Smooth muscle cell of the pulmonary artery (primary cell): Measurements from ENCODE around the gene ZNF723. TPM values are rescaled to one million over a fixed set of nuclear protein-coding genes. Genes with fewer than 3 reads are reported as not detected.

Experiments used
- total RNA-seq: library from RNA; depleted of rRNA; stranded (reverse); fragments of >200 nt; gene quantifications from 2 replicates; pipeline ENCODE4 v1.2.3, GENCODE V29; 2014

Gene ZNF723
- total RNA-seq: not detected in 2 replicates

DNA sequence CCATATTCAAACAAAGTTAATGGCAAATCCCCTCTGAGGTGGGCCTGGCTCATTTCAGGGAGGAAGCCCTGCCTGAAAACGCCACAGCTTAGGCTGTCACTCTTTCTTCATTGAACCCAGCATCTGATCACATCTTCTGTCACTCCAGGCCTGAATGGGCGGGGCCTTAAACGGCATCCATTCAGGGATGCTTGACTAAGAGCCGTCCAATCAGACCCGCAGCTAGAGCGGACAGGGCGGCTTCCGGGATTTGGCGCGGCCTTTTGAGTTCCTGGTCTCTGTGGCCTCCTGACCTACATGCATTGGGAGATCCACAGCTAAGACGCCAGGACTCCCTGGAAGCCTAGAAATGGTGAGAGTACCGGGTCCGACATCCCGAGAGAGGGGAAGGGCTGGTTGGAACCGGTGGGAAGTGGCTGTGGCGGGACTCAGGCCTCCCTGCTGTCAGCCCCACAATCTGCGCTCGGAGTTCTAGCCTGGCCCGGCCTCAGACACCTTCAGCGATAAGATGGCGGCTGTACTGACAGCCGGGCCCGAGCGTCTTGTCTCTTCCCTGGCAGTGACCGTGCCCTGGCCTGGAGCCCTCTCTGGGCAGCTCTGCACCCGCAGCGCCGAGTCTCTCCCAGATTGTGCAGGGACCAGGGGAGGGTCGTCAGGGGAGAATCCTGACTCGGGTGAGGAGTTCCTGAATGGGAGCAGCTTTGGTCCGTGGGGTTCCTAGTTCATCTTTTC lies at the start of gene ZNF723:
Gene ZNF723, plus strand, starts transcription at position 261 of the 732 bp plus-strand sequence. Its CDS starts 89 bp downstream, at position 350.

DNA sequence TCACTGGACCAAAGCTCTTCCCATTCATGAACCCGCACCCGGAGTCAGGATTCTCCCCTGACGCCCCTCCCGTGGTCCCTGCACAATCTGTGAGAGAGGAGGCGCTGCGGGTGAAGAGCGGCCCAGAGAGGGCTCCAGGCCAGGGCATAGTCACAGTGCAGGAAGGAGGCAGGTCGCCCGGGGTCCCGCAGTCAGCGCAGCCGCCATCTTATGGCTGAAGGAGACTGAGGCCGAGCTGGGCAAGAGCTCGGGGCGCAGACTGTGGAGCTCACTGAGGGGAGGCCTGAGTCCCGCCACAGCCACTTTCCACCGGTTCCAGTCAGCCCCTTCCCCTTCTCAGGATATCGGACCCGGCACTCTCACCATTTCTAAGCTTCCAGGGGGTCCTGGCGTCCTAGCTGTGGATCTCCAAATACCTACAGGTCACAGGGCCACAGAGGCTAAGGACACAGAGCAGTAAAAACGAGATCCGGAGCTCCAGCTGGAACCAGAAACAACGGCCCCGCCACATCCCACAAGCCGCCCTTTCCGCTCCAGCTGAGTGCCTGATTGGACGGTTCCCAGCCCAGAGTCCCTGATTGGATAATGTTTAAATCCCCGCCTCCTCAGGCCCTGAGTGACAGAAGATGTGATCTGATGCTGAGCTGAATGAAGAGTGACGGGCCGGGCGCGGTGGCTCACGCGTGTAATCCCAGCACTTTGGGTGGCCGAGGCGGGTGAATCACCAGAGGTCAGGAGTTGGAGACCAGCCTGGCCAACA lies 48.3 kb upstream of the ZNF723 start, which contains the start of gene ZNF99:
Gene ZNF99, minus strand, starts transcription at position 501 of the 760 bp plus-strand sequence. Its CDS starts 135 bp downstream, at position 366.

Other genes starting within 250 kb of the ZNF723 start
- gene ZNF492, start 198.0 kb upstream of the ZNF723 start, total RNA-seq: 0.20 and 0.26 TPM in 2 replicates
- not detected in 2 replicates for gene ZNF99, start 48.1 kb upstream of the ZNF723 start, total RNA-seq
- gene ZNF728, start 170.9 kb downstream of the ZNF723 start, total RNA-seq: 0.13 and 0.30 TPM in 2 replicates